ENCODE measurements around the gene SNUPN. TPM values are rescaled to one million over a fixed set of nuclear protein-coding genes. Genes with fewer than 3 reads are reported as not detected.
A peak's percentile ranks its signal among the peaks of the same experiment; 100 is the strongest.

The SNUPN gene
- total and polyA plus RNA-seq, 8 donors = 23.6 to 34.5 (median 26.0) TPM

DNA sequence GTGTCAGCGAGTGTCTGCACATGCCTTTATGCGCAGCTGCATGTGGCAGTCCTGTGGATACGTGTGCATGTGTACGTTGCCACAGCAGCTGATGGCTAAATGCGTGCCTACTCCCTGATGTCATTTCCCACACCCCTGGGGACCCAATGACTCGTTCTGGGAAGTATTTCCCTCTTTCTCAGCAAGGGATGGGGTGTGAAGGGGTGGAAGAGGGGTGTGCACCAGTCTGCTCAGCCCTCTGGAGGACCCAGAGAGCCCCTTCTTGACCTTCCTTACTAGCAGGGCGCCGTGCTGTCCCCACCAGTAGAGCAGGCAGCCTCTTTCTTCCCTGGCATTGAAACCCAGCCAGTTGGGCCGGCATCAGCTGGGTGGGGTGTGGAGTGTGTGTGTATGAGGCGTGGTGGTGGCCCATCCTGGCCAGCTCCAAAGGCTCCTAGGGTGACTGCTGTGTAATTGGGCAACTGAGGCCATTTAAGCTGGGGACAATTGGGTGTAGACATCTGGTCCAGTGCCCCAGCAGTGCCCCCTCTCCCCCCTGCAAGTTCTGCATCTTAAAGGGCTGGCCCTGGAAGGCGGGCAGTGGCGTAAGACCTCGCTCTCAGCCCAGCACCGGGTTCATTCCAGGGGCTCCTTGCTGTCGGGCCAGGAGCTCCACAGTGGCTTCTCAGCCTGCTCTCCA, 41.4 kb upstream of the SNUPN start:
- TF ChIP-seq, protein P1, sequence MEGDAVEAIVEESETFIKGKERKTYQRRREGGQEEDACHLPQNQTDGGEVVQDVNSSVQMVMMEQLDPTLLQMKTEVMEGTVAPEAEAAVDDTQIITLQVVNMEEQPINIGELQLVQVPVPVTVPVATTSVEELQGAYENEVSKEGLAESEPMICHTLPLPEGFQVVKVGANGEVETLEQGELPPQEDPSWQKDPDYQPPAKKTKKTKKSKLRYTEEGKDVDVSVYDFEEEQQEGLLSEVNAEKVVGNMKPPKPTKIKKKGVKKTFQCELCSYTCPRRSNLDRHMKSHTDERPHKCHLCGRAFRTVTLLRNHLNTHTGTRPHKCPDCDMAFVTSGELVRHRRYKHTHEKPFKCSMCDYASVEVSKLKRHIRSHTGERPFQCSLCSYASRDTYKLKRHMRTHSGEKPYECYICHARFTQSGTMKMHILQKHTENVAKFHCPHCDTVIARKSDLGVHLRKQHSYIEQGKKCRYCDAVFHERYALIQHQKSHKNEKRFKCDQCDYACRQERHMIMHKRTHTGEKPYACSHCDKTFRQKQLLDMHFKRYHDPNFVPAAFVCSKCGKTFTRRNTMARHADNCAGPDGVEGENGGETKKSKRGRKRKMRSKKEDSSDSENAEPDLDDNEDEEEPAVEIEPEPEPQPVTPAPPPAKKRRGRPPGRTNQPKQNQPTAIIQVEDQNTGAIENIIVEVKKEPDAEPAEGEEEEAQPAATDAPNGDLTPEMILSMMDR (IDR thresholded peaks at IDR 0.05) = no peak
- H3K27ac ChIP-seq = peak overlapping the region; percentile 88
- H3K4me3 ChIP-seq = no peak overlapping the region
- H3K4me1 ChIP-seq = peaks cover 13 to 24% of the 10 kb centered on the region in 2 donors
- H3K9me3 ChIP-seq = no peaks in the 10 kb centered on the region
- ATAC-seq (peak; percentile 77), DNase-seq (peak in 3 of 4 donors; percentile 49 to 82 (median 80))
- intact Hi-C loops (cut with DNase I) = no loop called here
- no peaks in the 10 kb centered on the region for H3K27me3 ChIP-seq
- no peaks in the 10 kb centered on the region for H3K36me3 ChIP-seq

DNA sequence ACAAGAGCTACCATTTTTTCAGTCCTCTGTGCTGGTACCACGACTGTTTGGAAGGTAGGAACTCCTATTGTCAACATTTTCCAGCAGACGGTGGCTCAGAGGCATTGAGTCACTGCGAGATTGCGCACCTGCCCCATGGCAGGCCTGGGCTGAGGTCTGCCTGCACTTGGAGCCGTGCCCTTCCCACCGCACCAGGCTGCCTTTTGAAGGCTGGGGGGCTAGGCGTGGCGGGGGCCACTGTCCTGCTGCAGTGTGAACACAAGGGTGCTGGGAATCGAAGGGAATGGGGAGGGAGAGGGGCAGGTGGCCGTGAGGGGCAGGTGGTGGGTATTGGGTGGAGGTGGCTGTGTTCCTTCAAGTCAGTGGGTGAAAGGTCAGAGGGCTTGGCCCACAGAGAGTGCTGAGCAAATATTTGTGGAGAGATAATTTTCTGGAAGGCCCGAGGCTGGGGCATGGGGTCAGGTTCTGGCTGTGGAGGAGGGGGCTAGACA, 38.5 kb upstream of the SNUPN start:
- H3K4me1 ChIP-seq = peaks cover 24 to 43% of the 10 kb centered on the region in 2 donors
- no peaks in the 10 kb centered on the region for H3K9me3 ChIP-seq
- no peak for ATAC-seq
- H3K4me3 ChIP-seq = no peak overlapping the region
- no peaks in the 10 kb centered on the region for H3K27me3 ChIP-seq
- no peak overlapping the region for H3K27ac ChIP-seq
- H3K36me3 ChIP-seq = no peaks in the 10 kb centered on the region
- TF ChIP-seq, protein P1 (IDR thresholded peaks at IDR 0.05) = no peak
- peak in 1 of 4 donors; percentile 70 for DNase-seq
- intact Hi-C loops (cut with DNase I) = no loop called here

DNA sequence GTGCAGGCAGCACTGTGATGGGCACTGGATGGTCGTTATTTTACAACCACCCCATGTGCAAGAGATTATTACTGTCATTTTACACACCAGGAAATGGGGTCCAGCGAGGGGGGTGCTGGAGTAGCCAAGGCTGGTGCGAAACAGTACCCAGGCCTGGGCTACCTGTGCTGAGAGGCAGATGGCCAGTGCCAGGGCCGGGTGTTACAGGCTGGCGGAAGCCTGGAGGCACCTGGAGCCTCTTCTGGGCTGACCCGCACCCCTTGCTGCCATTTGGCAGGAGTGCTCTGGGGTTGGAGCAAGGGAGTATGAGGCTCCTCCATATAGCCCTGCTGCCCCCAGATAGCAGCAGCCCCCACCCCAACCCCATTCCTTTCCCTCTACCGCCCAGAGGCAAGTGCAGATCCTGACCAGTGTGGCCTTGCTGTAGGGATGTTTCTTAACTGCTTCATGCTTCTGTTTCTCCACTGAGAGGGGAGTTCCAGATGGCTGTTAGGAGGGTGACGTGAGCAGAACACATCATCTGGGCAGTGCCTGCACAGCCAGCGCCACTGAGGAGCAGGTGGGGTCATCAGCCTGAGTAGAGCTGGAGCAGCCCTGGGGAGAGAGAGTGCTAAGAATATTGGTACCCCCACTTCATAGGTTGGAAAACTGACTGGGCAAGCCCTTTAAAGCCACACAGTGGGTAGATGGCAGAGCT, 37.4 kb upstream of the SNUPN start:
- no peaks in the 10 kb centered on the region for H3K27me3 ChIP-seq
- no peak overlapping the region for H3K4me3 ChIP-seq
- intact Hi-C loops (cut with DNase I) = no loop called here
- DNase-seq = peak in 1 of 4 donors; percentile 68
- no peak for ATAC-seq
- TF ChIP-seq, protein P1 (IDR thresholded peaks at IDR 0.05) = no peak
- H3K36me3 ChIP-seq = peaks cover 0 to 7% of the 10 kb centered on the region in 2 donors
- H3K9me3 ChIP-seq = no peaks in the 10 kb centered on the region
- no peak overlapping the region for H3K27ac ChIP-seq
- H3K4me1 ChIP-seq = peaks cover 24 to 44% of the 10 kb centered on the region in 2 donors

GRCh38 chr15:75661756-75662140, 36.2 kb upstream of the SNUPN start:
- ATAC-seq = no peak
- peaks cover 16 to 34% of the 10 kb centered on the region in 2 donors for H3K4me1 ChIP-seq
- intact Hi-C loops (cut with DNase I) = no loop called here

More at GRCh38 chr15:75661756-75662140, 36.2 kb upstream of the SNUPN start:
- Histone ChIP-seq H3K27me3 (no peaks in the 10 kb centered on the region), H3K36me3 (peaks cover 0 to 20% of the 10 kb centered on the region in 2 donors), H3K27ac (peak overlapping the region; percentile 74 to 86), H3K4me3 (no peak overlapping the region), H3K9me3 (no peaks in the 10 kb centered on the region)
- TF ChIP-seq, protein P1 (IDR thresholded peaks at IDR 0.05) = no peak
- no peak for DNase-seq
